DND-41 (cell line): ENCODE measurements around the gene CHN2.

Source experiments
- ATAC-seq: fragments of 200-7000 bp; cut with Tn5 transposase; 3 replicates; pipeline ENCODE4 v1.9.1; 2021; ENCODE audit warnings: low read depth; ENCODE audit not compliant: insufficient read depth
- DNase-seq: peaks from one replicate; pipeline ENCODE4 v3.0.0-alpha.2; 2020
- H2AFZ ChIP-seq: 2 replicates; pipeline ENCODE4 v1.6.0; 2012; ENCODE audit warnings: low read depth, low read length
- H3K27ac ChIP-seq: 2 replicates; pipeline ENCODE4 v1.5.1; 2012; ENCODE audit warnings: low read length, inconsistent platforms
- H3K27me3 ChIP-seq: fragments of 200-600 bp; sonication (generic); 2 replicates; pipeline ENCODE4 v1.6.0; 2012; ENCODE audit warnings: low read length, mild to moderate bottlenecking, inconsistent platforms; ENCODE audit not compliant: insufficient read depth, poor library complexity
- H3K36me3 ChIP-seq: 2 replicates; pipeline ENCODE4 v1.5.1; 2012; ENCODE audit warnings: low read length, inconsistent platforms; ENCODE audit not compliant: insufficient read depth
- H3K4me1 ChIP-seq: 2 replicates; pipeline ENCODE4 v1.5.1; 2012; ENCODE audit warnings: mild to moderate bottlenecking, low read length; ENCODE audit not compliant: insufficient read depth
- H3K4me2 ChIP-seq: 2 replicates; pipeline ENCODE4 v1.6.0; 2012; ENCODE audit warnings: mild to moderate bottlenecking, moderate library complexity, low read length, inconsistent platforms; ENCODE audit not compliant: insufficient read depth
- H3K4me3 ChIP-seq, 2 experiments: fragments of 200-600 bp in 1 of 2; shearing (Covaris generic) in 1 of 2; 2 replicates each; pipeline ENCODE4 v1.5.1; 2012 to 2016; ENCODE audit warnings: inconsistent platforms in 2 of 2, low read length in 2 of 2, mild to moderate bottlenecking in 2 of 2, low read depth in 1 of 2, moderate library complexity in 1 of 2
- H3K79me2 ChIP-seq: 2 replicates; pipeline ENCODE4 v1.6.0; 2012; ENCODE audit warnings: low read length, inconsistent platforms; ENCODE audit not compliant: insufficient read depth
- H3K9ac ChIP-seq: 2 replicates; pipeline ENCODE4 v1.6.0; 2012; ENCODE audit warnings: low read depth, mild to moderate bottlenecking, inconsistent platforms, low read length, moderate library complexity
- H3K9me3 ChIP-seq: 2 replicates; pipeline ENCODE4 v1.5.1; 2012; ENCODE audit warnings: low read length, moderate library complexity, mild to moderate bottlenecking, inconsistent platforms; ENCODE audit not compliant: insufficient read depth, severe bottlenecking
- H4K20me1 ChIP-seq: 2 replicates; pipeline ENCODE4 v1.6.0; 2012; ENCODE audit warnings: low read length; ENCODE audit not compliant: insufficient read depth
- CTCF ChIP-seq: IDR thresholded peaks from 2 replicates; pipeline ENCODE4 v1.5.1; 2012; ENCODE audit warnings: borderline replicate concordance, low read length, moderate library complexity, mild to moderate bottlenecking; ENCODE audit not compliant: poor library complexity, severe bottlenecking; ENCODE audit errors: extremely low read depth
- EZH2 ChIP-seq: IDR thresholded peaks from 3 replicates; pipeline ENCODE4 v1.6.1; 2012; ENCODE audit warnings: borderline replicate concordance, low read depth, mild to moderate bottlenecking, moderate library complexity, low read length, inconsistent platforms; ENCODE audit not compliant: severe bottlenecking

The CHN2 gene

GRCh38 chr7:29356631-29357030, 162.1 kb downstream of the CHN2 start:
- no peaks in the 10 kb centered on the region for H3K27me3 ChIP-seq
- H3K27ac ChIP-seq, result no peak overlapping the region
- no peak overlapping the region for H2AFZ ChIP-seq
- DNase-seq (no peak), ATAC-seq (no peak)
- H4K20me1 ChIP-seq, result no peaks in the 10 kb centered on the region
- TF ChIP-seq EZH2, result no peak
- no peak for TF ChIP-seq CTCF
- H3K4me3 ChIP-seq, result no peak overlapping the region
- H3K36me3 ChIP-seq, result no peaks in the 10 kb centered on the region
- no peak overlapping the region for H3K4me2 ChIP-seq
- no peaks in the 10 kb centered on the region for H3K79me2 ChIP-seq
- no peaks in the 10 kb centered on the region for H3K9me3 ChIP-seq
- no peak overlapping the region for H3K9ac ChIP-seq
- H3K4me1 ChIP-seq, result no peaks in the 10 kb centered on the region

- H2AFZ ChIP-seq, result no peak overlapping the region
- no peaks in the 10 kb centered on the region for H4K20me1 ChIP-seq
- H3K27ac ChIP-seq, result no peak overlapping the region
- no peak overlapping the region for H3K9ac ChIP-seq
- no peak overlapping the region for H3K4me2 ChIP-seq
- no peaks in the 10 kb centered on the region for H3K4me1 ChIP-seq
- ATAC-seq, result no peak
- no peaks in the 10 kb centered on the region for H3K36me3 ChIP-seq
- DNase-seq, result no peak
- no peak overlapping the region for H3K4me3 ChIP-seq
- H3K27me3 ChIP-seq, result no peaks in the 10 kb centered on the region
- H3K9me3 ChIP-seq, result no peaks in the 10 kb centered on the region
- TF ChIP-seq CTCF, result no peak
- TF ChIP-seq EZH2, result no peak
- no peaks in the 10 kb centered on the region for H3K79me2 ChIP-seq
Observed at GRCh38 chr7:29359482-29360093, 165.0 kb downstream of the CHN2 start.

- no peak overlapping the region for H3K27ac ChIP-seq
- no peak for TF ChIP-seq CTCF
- no peak for TF ChIP-seq EZH2
- no peak overlapping the region for H3K4me2 ChIP-seq
- no peaks in the 10 kb centered on the region for H3K4me1 ChIP-seq
- no peaks in the 10 kb centered on the region for H3K27me3 ChIP-seq
- H3K9me3 ChIP-seq, result no peaks in the 10 kb centered on the region
- no peaks in the 10 kb centered on the region for H4K20me1 ChIP-seq
- ATAC-seq, result no peak
- H2AFZ ChIP-seq, result no peak overlapping the region
- H3K9ac ChIP-seq, result no peak overlapping the region
- DNase-seq, result no peak
- H3K4me3 ChIP-seq, result no peak overlapping the region
- H3K79me2 ChIP-seq, result no peaks in the 10 kb centered on the region
- no peaks in the 10 kb centered on the region for H3K36me3 ChIP-seq
Observed at GRCh38 chr7:29360633-29361625, 166.4 kb downstream of the CHN2 start.
